Lower leg skin (tissue), 4 donors: Measurements from ENCODE around the gene SORCS1. TPM values are rescaled to one million over a fixed set of nuclear protein-coding genes. Genes with fewer than 3 reads are reported as not detected.

Source experiments
- DNase-seq, 2 donors: peaks; one replicate each; pipeline ENCODE4 v3.0.0-alpha.2; 2019; ENCODE audit warnings: low spot score in 2 of 2
- H3K4me3 ChIP-seq: fragments of 200-600 bp; sonication (generic); 2 replicates; pipeline ENCODE4 v1.5.1; 2017; ENCODE audit warnings: mild to moderate bottlenecking, low read depth; ENCODE audit not compliant: poor library complexity, severe bottlenecking
- POLR2A ChIP-seq, 2 donors: fragments of 450-650 bp; IDR thresholded peaks; one replicate each; pipeline ENCODE4 v1.6.1; 2016 to 2017; ENCODE audit warnings: antibody characterized with exemption in 2 of 2, mild to moderate bottlenecking in 1 of 2, moderate library complexity in 1 of 2
- WGBS, 2 donors: methylation state at CpG; one replicate each; pipeline ENCODE4 v1.1.5; 2018; 5-methylcytosine and 5-hydroxymethylcytosine counted together
- intact Hi-C: fragments of 100-400 bp; cut with DNase I; formaldehyde crosslinking; loops from one replicate; pipeline ENCODE4 v1.15.0; 2023; ENCODE audit warnings: low total_unique reads
- total RNA-seq, 4 donors: library from RNA; depleted of rRNA; stranded (reverse); fragments of >200 nt; gene quantifications; one replicate each; pipeline ENCODE4 v1.1.0, GENCODE V29; 2016
- TF ChIP-seq, protein P1 (sequence below), 3 donors: fragments of 450-650 bp; IDR thresholded peaks; one replicate each; pipeline ENCODE4 v1.5.1; 2016; ENCODE audit warnings: antibody characterized with exemption in 3 of 3, mild to moderate bottlenecking in 3 of 3, moderate library complexity in 2 of 3

Gene SORCS1
- total RNA-seq, 4 donors from 2014 or later = 2.2 to 5.3 (median 2.9) TPM

DNA sequence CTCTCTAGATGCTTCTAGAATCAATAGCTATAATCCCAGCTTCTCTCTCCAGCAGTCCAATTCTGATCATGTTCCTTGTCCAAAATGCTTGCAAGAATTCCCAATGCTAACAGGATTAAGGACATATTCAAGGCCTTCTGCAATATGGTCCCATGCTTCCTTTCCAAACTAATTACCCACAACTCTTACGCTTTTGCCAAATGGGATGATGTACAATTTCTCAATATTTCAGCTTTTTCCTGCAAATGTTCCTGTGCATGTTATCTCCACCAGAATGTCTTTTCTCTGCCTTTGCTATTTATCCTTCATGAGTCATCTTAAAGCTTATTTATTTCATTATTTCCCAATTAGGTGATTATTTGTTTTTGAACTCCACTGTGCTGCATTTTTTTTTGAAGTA is 556.4 kb downstream of the SORCS1 start:
- no peak overlapping the region for H3K4me3 ChIP-seq
- intact Hi-C loops = no loop called here
- 44 to 100% methylated on average over 1 of the region's 1 CpG for WGBS, 2 donors
- DNase-seq = no peak
- TF ChIP-seq, protein P1, sequence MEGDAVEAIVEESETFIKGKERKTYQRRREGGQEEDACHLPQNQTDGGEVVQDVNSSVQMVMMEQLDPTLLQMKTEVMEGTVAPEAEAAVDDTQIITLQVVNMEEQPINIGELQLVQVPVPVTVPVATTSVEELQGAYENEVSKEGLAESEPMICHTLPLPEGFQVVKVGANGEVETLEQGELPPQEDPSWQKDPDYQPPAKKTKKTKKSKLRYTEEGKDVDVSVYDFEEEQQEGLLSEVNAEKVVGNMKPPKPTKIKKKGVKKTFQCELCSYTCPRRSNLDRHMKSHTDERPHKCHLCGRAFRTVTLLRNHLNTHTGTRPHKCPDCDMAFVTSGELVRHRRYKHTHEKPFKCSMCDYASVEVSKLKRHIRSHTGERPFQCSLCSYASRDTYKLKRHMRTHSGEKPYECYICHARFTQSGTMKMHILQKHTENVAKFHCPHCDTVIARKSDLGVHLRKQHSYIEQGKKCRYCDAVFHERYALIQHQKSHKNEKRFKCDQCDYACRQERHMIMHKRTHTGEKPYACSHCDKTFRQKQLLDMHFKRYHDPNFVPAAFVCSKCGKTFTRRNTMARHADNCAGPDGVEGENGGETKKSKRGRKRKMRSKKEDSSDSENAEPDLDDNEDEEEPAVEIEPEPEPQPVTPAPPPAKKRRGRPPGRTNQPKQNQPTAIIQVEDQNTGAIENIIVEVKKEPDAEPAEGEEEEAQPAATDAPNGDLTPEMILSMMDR (IDR thresholded peaks at IDR 0.05) = no peak
- TF ChIP-seq POLR2A (IDR thresholded peaks at IDR 0.05) = no peak

GRCh38 chr10:106595281-106595680 is 569.2 kb downstream of the SORCS1 start:
- intact Hi-C loops = no loop called here
- 84 to 89% methylated on average over 4 of the region's 4 CpGs for WGBS, 2 donors
- no peak overlapping the region for H3K4me3 ChIP-seq
- DNase-seq = no peak
- no peak for TF ChIP-seq POLR2A (IDR thresholded peaks at IDR 0.05)
- TF ChIP-seq, protein P1 (IDR thresholded peaks at IDR 0.05) = no peak

DNA sequence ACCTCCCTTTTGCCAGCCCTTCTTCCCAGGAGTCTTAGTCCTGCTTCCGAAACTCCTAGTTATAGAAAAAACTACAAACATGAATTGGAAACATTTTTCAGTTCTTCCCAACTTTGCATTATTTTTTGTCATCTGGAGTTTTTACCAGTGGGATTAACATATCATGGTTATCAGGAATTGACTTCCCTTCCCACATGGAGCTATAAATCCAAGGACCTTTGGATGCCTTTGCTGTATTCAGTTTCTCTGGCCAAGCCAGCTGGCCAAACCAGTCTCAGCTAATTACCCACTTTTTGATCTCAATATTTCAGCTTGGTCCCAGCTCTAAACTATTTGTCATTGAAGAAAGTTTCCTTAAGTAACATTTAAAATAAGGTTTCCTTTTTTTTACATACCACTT is 570.6 kb downstream of the SORCS1 start:
- intact Hi-C loops = no loop called here
- 72 to 78% methylated on average over 1 of the region's 1 CpG for WGBS, 2 donors
- no peak overlapping the region for H3K4me3 ChIP-seq
- DNase-seq = no peak
- TF ChIP-seq, protein P1 (IDR thresholded peaks at IDR 0.05) = no peak
- no peak for TF ChIP-seq POLR2A (IDR thresholded peaks at IDR 0.05)

DNA sequence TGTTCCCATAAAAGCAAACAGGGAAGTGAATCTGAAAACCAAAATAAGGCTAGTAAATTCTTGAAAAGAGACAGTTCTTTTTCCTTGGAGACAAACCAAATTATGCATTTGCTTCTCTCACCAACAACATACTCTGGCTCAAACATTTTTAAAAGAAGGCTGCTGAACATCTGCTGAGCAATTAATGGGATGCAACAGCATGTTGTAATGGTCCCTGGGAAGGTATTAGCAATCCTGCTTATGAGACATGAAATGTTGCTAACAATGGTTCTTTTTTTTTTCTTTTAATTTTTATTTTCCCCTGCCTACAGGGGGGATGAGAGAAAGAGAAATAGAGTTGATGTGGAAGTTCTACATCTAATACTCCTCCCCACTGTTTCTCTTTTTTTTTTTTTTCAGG is 572.1 kb downstream of the SORCS1 start:
- intact Hi-C loops = no loop called here
- H3K4me3 ChIP-seq = no peak overlapping the region
- TF ChIP-seq POLR2A (IDR thresholded peaks at IDR 0.05) = no peak
- TF ChIP-seq, protein P1 (IDR thresholded peaks at IDR 0.05) = no peak
- no peak for DNase-seq

DNA sequence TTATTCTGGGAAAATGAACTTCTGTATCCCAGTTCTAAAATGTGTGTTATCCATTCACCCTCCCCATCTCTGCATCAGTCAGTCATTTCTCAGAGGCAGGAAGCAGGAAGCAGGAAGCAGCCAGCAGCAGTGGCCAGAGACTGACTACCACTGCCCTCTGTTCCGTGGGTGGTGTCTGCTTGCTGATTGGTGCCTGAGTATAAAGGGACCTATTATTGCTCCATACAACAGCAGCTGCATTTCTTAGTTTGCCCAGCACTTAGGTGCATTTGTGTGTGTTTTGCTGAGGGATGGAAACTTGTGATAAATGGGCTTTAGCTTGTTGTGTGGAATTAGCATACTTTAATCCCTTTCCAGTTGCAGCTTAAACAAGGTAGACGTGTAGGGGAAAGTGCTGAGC is 582.2 kb downstream of the SORCS1 start:
- no peak for TF ChIP-seq POLR2A (IDR thresholded peaks at IDR 0.05)
- TF ChIP-seq, protein P1 (IDR thresholded peaks at IDR 0.05) = no peak
- 26 to 34% methylated on average over 2 of the region's 2 CpGs for WGBS, 2 donors
- no peak for DNase-seq
- H3K4me3 ChIP-seq = no peak overlapping the region
- intact Hi-C loops = no loop called here

DNA sequence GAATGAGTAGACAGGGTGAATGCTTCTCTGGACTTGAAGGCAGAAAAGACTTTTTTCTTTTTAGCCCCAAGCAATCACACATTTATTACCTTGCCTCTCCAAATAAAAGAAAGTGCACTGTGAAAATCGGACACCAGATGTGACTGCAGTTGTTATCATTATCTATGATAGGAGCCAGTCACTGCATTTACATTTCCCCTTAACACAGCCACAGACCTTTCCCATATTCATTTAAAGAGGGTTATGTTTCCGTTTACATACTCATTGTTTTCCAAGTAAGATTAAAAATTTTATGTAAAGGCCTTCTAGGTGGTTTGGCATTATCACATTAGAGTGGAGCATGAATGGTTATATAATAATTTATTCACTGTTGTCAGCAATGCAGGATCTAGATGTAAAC is 586.8 kb downstream of the SORCS1 start:
- intact Hi-C loops = no loop called here
- TF ChIP-seq, protein P1 (IDR thresholded peaks at IDR 0.05) = no peak
- TF ChIP-seq POLR2A (IDR thresholded peaks at IDR 0.05) = no peak
- 41 to 54% methylated on average over 2 of the region's 2 CpGs for WGBS, 2 donors

More for the DNA sequence above, 586.8 kb downstream of the SORCS1 start:
- H3K4me3 ChIP-seq = no peak overlapping the region
- DNase-seq = no peak
